WI38 (cell line): ENCODE measurements around the gene CDK19.

ENCODE experiments used
- H3K4me3 ChIP-seq: 2 replicates; pipeline ENCODE4 v1.5.1; 2011; ENCODE audit warnings: low read depth, mild to moderate bottlenecking, control low read depth, low read length
- TF ChIP-seq, protein P1 (sequence below): IDR thresholded peaks from 2 replicates; pipeline ENCODE4 v1.5.1; 2012; ENCODE audit warnings: low read depth, mild to moderate bottlenecking, control low read depth, low read length

The CDK19 gene

DNA sequence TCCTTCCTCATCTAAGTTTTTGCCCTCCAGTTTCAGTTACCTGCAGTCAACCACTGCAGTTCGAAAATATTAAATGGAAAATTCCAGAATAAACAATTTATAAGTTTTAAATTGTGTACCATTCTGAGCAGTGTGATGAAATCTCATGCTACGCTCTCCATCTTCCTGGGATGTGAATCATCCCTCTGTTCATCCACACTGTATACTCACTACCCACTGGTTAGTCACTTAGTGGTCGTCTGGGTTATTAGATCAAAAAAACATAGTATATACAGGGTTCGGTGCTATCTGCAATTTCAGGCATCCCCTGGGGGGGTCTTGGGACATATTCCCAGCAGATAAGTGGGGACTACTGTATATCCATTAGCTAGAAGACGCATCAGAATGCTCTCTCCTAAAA is 186.9 kb downstream of the CDK19 start:
- TF ChIP-seq, protein P1, sequence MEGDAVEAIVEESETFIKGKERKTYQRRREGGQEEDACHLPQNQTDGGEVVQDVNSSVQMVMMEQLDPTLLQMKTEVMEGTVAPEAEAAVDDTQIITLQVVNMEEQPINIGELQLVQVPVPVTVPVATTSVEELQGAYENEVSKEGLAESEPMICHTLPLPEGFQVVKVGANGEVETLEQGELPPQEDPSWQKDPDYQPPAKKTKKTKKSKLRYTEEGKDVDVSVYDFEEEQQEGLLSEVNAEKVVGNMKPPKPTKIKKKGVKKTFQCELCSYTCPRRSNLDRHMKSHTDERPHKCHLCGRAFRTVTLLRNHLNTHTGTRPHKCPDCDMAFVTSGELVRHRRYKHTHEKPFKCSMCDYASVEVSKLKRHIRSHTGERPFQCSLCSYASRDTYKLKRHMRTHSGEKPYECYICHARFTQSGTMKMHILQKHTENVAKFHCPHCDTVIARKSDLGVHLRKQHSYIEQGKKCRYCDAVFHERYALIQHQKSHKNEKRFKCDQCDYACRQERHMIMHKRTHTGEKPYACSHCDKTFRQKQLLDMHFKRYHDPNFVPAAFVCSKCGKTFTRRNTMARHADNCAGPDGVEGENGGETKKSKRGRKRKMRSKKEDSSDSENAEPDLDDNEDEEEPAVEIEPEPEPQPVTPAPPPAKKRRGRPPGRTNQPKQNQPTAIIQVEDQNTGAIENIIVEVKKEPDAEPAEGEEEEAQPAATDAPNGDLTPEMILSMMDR: no peak
- H3K4me3 ChIP-seq: no peak overlapping the region

DNA sequence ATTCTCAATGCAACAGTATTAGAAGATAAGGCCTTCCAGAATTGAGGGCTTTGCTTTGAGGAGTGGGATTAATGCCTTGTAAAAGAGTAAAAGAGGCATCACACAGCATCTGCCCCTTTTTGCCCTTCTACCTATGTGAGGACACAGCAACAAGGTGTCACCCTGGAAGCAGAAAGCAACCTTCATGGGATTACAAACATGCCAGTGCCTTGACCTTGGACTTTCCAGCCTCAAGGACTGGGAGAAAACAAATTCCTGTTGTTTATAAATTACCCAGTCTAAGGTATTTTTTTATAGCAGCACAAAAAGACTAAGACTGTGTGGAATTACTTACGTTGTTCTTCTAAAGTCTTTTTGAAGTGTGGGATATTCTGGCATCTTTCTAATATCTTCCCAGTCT is 188.8 kb downstream of the CDK19 start:
- H3K4me3 ChIP-seq: no peak overlapping the region
- TF ChIP-seq, protein P1: no peak

- TF ChIP-seq, protein P1: no peak
- no peak overlapping the region for H3K4me3 ChIP-seq
These were observed 189.4 kb downstream of the CDK19 start for GRCh38 chr6:110625883-110626282.

DNA sequence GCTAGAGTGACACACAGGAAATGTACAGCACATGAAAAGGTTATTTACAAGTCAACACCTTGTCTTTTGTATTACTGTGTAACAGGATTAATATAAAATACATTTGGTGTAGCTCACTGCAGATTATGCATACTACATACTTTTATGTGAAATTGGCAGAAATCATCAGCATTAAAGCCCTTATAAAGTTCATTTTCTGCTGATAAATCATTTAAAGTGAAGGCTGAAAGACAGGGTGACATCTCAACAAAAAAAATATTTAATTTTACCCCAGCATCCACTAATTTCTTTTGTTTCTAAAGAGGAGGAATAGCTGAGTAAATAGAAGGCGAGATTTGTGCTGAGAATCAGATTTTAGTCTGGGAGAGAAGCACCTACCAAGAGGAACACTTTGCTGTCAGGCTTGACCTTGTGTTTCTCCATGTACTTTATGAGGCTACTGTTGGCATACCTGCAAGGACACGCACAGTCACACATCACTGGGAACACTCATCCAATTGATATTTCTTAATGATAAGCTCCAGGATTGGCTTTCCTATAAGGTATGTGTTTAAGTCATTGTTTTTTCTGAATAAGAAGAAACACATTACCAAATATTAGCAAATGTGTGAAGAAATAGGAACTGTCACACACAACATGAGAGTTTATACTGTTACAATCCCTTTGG is 192.2 kb downstream of the CDK19 start:
- TF ChIP-seq, protein P1: no peak
- H3K4me3 ChIP-seq: no peak overlapping the region

DNA sequence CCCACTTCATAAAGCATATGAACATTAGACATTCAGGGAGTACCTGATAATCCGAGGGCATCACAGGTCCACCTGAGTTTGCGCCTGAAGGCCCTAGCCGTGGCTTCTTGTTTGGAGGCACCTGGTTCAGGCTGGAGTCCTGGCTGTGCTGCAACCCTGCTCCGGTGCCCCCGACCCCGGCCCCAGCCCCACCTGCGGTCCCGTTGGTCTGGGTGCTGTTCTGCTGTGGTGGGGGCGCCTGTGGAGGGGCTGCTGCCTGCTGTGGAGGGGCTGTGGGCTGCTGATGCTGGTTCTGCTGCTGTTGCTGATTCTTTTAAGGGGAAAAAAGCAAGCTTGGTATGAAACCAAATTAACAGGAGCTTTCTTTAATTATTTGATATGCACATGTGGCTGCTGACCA is 194.2 kb downstream of the CDK19 start:
- TF ChIP-seq, protein P1: no peak
- H3K4me3 ChIP-seq: no peak overlapping the region

DNA sequence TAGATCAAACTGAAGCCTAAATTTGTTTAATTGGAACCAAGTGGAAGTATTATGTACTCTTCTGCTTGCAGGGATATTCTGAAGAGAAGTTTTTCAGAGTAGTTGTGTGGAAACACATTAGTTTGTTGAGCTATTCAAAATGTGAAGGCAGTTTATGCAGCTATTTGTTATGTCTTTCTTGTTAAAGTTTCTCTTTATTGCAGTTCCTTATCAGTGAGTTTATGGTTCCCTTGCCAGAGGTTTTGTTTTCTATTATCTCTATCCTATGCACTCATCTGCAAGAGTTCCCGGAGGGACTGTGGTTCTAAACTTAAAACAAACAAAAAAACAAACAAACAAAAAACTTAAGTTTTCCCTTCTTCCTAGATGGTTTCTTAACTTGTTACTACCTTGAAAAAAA is 195.2 kb downstream of the CDK19 start:
- TF ChIP-seq, protein P1: no peak
- no peak overlapping the region for H3K4me3 ChIP-seq

DNA sequence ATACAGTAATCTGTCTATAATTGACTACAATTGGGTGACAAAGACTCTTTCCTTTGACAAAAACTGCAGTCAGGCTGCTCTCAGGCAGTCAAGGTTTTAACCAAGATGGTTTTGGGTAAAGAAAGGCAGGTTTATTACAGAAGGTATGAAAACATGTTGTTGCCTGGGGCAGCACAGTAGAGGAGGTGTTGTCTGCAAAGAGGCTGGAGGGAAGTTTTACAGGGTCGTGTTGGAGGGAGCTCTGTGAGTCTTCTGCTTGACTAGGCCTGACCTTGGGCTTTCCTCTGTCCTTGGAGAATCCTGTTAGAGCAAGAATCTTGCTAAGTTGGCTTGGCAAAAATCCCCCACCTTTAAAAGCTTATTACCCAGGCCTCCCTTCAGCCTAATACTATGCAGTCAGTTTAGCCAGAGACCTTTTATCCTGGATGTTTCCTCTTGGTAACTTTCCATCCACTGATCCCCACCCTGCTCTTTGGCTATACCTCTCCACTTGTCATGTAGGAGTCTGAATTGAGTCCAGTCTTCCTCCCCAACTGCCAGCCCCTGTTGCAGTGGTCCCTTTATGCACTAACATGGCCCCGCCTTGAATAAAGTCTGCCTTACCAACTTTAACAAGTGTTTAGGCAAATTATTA is 195.9 kb downstream of the CDK19 start:
- no peak overlapping the region for H3K4me3 ChIP-seq
- TF ChIP-seq, protein P1: no peak
